ENCODE results near the gene ARMC2.

Gene ARMC2

DNA sequence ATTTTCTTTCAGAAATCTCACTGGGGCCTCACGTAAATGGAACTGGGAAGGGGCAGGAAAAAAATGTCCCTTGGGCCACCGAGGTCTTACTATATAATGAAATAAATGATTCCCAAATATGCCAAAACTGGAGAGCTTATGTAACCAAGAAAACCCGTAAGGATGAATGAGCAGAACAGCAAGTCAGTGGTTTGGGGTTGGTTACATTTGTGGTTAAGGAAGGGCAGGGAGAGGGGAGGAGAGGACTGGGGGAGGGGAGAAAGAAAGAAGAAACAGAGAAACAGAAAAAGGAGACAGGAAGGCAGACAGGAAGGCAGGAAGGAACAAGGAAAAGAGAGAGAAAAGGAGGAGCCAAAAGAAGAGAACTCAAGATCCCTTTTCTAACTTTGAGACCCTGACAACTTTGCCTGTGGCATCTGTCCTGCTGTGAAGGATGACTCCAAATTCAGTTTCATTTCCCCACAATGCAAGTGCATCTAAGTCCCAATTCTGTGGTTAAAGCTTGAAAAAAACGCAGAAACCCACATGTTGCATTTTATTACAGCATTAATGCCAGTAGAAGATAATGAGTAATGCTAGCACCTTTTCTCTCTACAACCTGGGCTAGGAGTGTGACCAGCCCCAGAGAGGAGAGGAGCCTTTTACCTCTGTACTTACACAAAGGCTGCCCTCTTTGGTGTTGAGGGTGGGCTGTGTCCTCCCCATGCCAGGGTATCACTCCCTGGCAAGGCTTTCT is 10.8 kb upstream of the ARMC2 start:
- H3K27me3 Mint-ChIP-seq (ENCODE audit: low read depth, poor library complexity), result peaks cover 44% of the 10 kb centered on the region
- no peak overlapping the region for H3K4me3 Mint-ChIP-seq
- H3K4me1 Mint-ChIP-seq, result peaks cover 27% of the 10 kb centered on the region
- H3K27ac Mint-ChIP-seq, result no peak overlapping the region
- DNase-seq, result no peak
- TF ChIP-seq, protein P1, sequence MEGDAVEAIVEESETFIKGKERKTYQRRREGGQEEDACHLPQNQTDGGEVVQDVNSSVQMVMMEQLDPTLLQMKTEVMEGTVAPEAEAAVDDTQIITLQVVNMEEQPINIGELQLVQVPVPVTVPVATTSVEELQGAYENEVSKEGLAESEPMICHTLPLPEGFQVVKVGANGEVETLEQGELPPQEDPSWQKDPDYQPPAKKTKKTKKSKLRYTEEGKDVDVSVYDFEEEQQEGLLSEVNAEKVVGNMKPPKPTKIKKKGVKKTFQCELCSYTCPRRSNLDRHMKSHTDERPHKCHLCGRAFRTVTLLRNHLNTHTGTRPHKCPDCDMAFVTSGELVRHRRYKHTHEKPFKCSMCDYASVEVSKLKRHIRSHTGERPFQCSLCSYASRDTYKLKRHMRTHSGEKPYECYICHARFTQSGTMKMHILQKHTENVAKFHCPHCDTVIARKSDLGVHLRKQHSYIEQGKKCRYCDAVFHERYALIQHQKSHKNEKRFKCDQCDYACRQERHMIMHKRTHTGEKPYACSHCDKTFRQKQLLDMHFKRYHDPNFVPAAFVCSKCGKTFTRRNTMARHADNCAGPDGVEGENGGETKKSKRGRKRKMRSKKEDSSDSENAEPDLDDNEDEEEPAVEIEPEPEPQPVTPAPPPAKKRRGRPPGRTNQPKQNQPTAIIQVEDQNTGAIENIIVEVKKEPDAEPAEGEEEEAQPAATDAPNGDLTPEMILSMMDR (IDR thresholded peaks at IDR 0.05), result no peak
- no peaks in the 10 kb centered on the region for H3K9me3 Mint-ChIP-seq
- H3K36me3 Mint-ChIP-seq (ENCODE audit: low read depth), result no peaks in the 10 kb centered on the region

DNA sequence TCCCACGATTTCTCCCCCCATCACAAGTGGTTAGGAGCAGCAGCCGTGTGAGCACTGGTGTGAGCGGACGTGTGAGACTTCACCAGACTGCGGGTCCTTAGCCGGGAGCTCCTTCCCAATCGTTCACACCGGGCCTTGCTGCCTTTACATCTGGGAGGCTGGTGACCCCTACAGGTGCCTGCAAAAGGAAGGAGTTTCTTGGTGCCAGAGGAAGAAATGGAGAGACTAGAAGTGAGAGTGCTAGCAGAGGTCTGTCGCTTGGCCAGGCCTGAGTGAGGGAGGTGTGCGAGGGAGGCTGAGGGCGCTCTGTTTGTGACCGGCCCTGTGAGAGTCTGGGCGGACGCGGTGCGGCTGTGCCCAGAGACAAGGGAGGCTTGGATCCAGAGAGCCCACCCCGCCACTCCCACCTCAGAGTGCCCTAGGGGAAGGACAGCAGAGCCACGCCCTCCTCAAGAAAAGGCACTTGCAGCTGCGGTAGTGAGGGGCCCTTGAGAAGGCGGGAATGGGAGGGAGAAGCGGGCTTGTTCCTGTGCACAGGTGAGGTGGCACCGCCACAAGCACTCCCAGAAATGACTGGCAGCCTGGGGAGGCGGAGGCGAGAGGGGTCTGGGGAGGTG is 10.0 kb upstream of the ARMC2 start:
- H3K4me3 Mint-ChIP-seq, result peak overlapping the region; percentile 56
- no peak overlapping the region for H3K27ac Mint-ChIP-seq
- no peaks in the 10 kb centered on the region for H3K9me3 Mint-ChIP-seq
- no peaks in the 10 kb centered on the region for H3K36me3 Mint-ChIP-seq (ENCODE audit: low read depth)
- TF ChIP-seq, protein P1 (IDR thresholded peaks at IDR 0.05), result no peak
- H3K4me1 Mint-ChIP-seq, result peaks cover 27% of the 10 kb centered on the region
- DNase-seq, result peak; percentile 46
- peaks cover 40% of the 10 kb centered on the region for H3K27me3 Mint-ChIP-seq (ENCODE audit: low read depth, poor library complexity)

DNA sequence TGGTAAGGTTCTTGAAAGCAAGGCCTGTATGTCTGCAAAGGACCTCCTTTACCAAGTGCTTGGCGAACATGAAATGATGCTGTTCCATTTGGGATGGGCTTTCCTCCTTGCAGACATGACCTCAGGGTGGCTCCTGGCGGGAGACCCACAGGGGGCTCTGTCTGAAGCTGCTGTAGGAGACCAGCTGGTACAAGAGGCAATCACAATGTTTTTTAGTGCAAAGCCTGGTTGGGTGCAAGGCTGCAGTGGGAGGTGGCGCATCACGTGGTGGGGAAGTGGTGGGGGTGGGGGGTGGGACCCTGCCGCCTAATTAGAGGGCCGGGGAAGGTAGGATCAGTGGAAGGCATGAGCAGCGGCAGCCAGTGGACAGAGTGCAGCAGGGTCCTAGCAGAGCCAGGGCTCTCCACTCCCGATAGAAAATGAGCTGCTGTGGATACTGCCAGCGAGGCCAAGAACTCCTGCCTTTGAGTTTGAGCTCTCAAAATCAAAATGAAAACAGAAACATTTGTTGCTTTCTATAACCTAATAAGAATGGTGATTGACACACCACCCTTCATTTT is 9.1 kb upstream of the ARMC2 start:
- Mint-ChIP-seq H3K4me1 (peaks cover 27% of the 10 kb centered on the region), H3K4me3 (peak overlapping the region; percentile 56), H3K36me3 (ENCODE audit: low read depth) (no peaks in the 10 kb centered on the region), H3K9me3 (no peaks in the 10 kb centered on the region), H3K27me3 (ENCODE audit: low read depth, poor library complexity) (peaks cover 40% of the 10 kb centered on the region), H3K27ac (no peak overlapping the region)
- TF ChIP-seq, protein P1 (IDR thresholded peaks at IDR 0.05), result no peak
- DNase-seq, result peak; percentile 16

DNA sequence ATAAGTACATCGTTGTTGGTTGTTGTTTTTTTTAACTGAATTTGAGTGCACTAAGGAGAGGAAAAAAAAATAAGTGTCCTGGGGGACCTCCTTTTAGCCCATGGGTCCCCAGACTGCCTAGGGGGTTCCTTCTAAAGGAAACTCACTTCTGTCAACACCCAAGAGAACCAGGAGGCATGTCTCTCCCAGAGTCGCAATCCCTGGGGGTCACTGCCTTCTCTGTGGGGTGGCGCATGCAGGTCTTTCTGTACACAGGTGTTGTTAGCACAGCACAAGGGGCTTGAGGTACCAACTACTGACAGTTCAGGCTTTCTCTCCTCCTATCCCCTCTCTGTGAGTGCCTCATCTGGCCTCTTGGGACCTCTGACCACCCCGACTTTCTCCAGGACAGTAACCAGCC is 7.3 kb upstream of the ARMC2 start:
- Mint-ChIP-seq H3K9me3 (no peaks in the 10 kb centered on the region), H3K4me1 (peaks cover 27% of the 10 kb centered on the region), H3K36me3 (ENCODE audit: low read depth) (no peaks in the 10 kb centered on the region), H3K27ac (no peak overlapping the region), H3K27me3 (ENCODE audit: low read depth, poor library complexity) (peaks cover 37% of the 10 kb centered on the region), H3K4me3 (no peak overlapping the region)
- TF ChIP-seq, protein P1 (IDR thresholded peaks at IDR 0.05), result no peak
- DNase-seq, result no peak

DNA sequence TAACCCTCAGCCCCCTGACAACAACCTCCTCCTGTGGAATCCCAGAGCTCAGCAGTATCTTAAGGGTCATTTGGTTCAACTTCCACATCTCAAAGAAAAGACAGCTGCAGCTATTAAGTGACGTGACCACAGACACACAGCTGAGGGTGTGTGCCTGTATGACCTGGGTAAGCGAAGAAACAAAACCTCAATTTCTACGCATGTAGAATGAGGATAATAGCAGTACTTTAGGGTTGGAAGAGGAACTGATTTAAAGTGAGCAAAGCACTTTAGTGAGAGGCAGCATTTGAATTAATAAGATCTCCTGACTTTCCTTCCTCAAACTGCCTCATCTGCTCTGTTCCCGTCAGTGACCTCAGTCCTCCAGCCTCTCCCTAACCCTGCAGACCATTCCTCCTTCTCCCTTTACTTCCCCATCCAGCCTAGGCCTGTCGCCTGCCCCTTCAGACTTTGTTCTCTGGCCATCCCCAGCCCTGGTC is 6.8 kb upstream of the ARMC2 start:
- no peak overlapping the region for H3K4me3 Mint-ChIP-seq
- no peak for DNase-seq
- H3K27ac Mint-ChIP-seq, result no peak overlapping the region
- peaks cover 30% of the 10 kb centered on the region for H3K4me1 Mint-ChIP-seq
- TF ChIP-seq, protein P1 (IDR thresholded peaks at IDR 0.05), result no peak
- H3K9me3 Mint-ChIP-seq, result no peaks in the 10 kb centered on the region
- peaks cover 32% of the 10 kb centered on the region for H3K27me3 Mint-ChIP-seq (ENCODE audit: low read depth, poor library complexity)
- no peaks in the 10 kb centered on the region for H3K36me3 Mint-ChIP-seq (ENCODE audit: low read depth)

Data from nephron progenitor cell (in vitro differentiated cells).